ENCODE measurements around the gene MRTFA. TPM values are rescaled to one million over a fixed set of nuclear protein-coding genes. Genes with fewer than 3 reads are reported as not detected.

Gene MRTFA
- polyA plus RNA-seq, 1 of the 3 experiments (the other 2 are of a cell fraction), result 5.8 TPM

- no peak for TF ChIP-seq USF1 (IDR thresholded peaks at IDR 0.05; ENCODE audit: borderline replicate concordance, low read depth)
- no peak for TF ChIP-seq FOXM1 (IDR thresholded peaks at IDR 0.05; ENCODE audit: low read depth)
- TF ChIP-seq ELF1 (IDR thresholded peaks at IDR 0.05), result no peak
- TF ChIP-seq USF2 (IDR thresholded peaks at IDR 0.05; ENCODE audit: borderline replicate concordance, low read depth, low read length), result no peak
- TF ChIP-seq FOXJ3 (CRISPR knock-in tag; IDR thresholded peaks at IDR 0.05), result no peak
These were observed 192.8 kb downstream of the MRTFA start (continued) for GRCh38 chr22:40443732-40444131.

GRCh38 chr22:40441761-40442390 is 194.6 kb downstream of the MRTFA start:
- no peak overlapping the region for H3K9ac ChIP-seq
- no peak overlapping the region for H3K4me3 ChIP-seq (ENCODE audit: low read depth in 2 of 2, low read length in 1 of 2)
- no peak overlapping the region for H2AFZ ChIP-seq (ENCODE audit: low read depth)
- H3K27ac ChIP-seq (ENCODE audit: low read depth in 2 of 2, low read length in 1 of 2), result no peak overlapping the region
- H3K4me2 ChIP-seq, result no peak overlapping the region
- H3F3A ChIP-seq (replicated peaks; ENCODE audit: insufficient read depth), result no peaks in the 10 kb centered on the region
- no peak for DNase-seq
- ChIA-PET POLR2A (no interaction called here), CTCF (interaction anchor here (1.2 kb wide), 1 partner anchor 45 kb away, joined by 3 read pairs; no protein-coding TSS in a partner anchor)
- no peaks in the 10 kb centered on the region for H3K4me1 ChIP-seq (ENCODE audit: control insufficient read depth in 1 of 2, insufficient read depth in 2 of 2, low read depth in 1 of 2, low read length in 1 of 2)
- no peaks in the 10 kb centered on the region for H3K27me3 ChIP-seq (ENCODE audit: insufficient read depth)
- no peaks in the 10 kb centered on the region for H3K9me3 ChIP-seq
- no peaks in the 10 kb centered on the region for H3K9me2 ChIP-seq
- no peaks in the 10 kb centered on the region for H4K20me1 ChIP-seq (ENCODE audit: insufficient read depth)
- peaks cover 59% of the 10 kb centered on the region for H3K79me2 ChIP-seq (ENCODE audit: insufficient read depth)
- H3K36me3 ChIP-seq (replicated peaks in 1 of 2; ENCODE audit: control insufficient read depth in 1 of 2, insufficient read depth in 2 of 2, low read length in 1 of 2), result peaks cover 0 to 7% of the 10 kb centered on the region in 2 experiments
- TF ChIP-seq ZBTB33 (IDR thresholded peaks at IDR 0.05; ENCODE audit: borderline replicate concordance, low read depth) (no peak), RCOR1 (IDR thresholded peaks at IDR 0.05; ENCODE audit: low read length) (no peak), CTCF (IDR thresholded peaks at IDR 0.05) (no peak), USF2 (IDR thresholded peaks at IDR 0.05; ENCODE audit: borderline replicate concordance, low read depth, low read length) (no peak), POLR2AphosphoS5 (IDR thresholded peaks at IDR 0.05; ENCODE audit: low read depth, low read length) (no peak), TAF1 (IDR thresholded peaks at IDR 0.05; ENCODE audit: borderline replicate concordance, low read depth, low read length) (no peak), NRF1 (IDR thresholded peaks at IDR 0.05; ENCODE audit: low read depth, low read length) (no peak), YY1 (IDR thresholded peaks at IDR 0.05; ENCODE audit: low read depth) (no peak), GATA2 (CRISPR knock-in tag; IDR thresholded peaks at IDR 0.05) (no peak), NFIC (IDR thresholded peaks at IDR 0.05; ENCODE audit: borderline replicate concordance) (no peak), JUND (IDR thresholded peaks at IDR 0.05) (no peak), MAX (IDR thresholded peaks at IDR 0.05; ENCODE audit: low read depth) (no peak)
- WGBS (ENCODE audit: low lambda C conversion rate), result 88% methylated on average over 5 of the region's 5 CpGs

All from SK-N-SH (cell line).